B cell (primary cell): ENCODE data around the gene UBL3. TPM values are rescaled to one million over a fixed set of nuclear protein-coding genes. Genes with fewer than 3 reads are reported as not detected.

ENCODE experiments used
- ATAC-seq: fragments of 200-7000 bp; cut with Tn5 transposase; one replicate; pipeline ENCODE4 v1.10.0; 2021; ENCODE audit warnings: low read depth, mild to moderate bottlenecking, moderate number of reproducible peaks, moderate library complexity
- CTCF ChIA-PET: fragments of 350-600 bp; sonication (Branson Sonifier 250); formaldehyde crosslinking; loops from one replicate; lab custom pipeline; 2021; ENCODE audit warnings: antibody characterized with exemption, inconsistent platforms; lab: Charles Lee
- POLR2A ChIA-PET: fragments of 350-600 bp; sonication (Branson Sonifier 250); formaldehyde crosslinking; loops from one replicate; lab custom pipeline; 2021; ENCODE audit warnings: antibody characterized with exemption; lab: Charles Lee
- DNase-seq: peaks from one replicate; pipeline ENCODE4 v3.0.0; 2013
- H2AFZ ChIP-seq: 2 replicates; pipeline ENCODE4 v1.6.1; 2012; ENCODE audit warnings: mild to moderate bottlenecking, low read depth, low read length; ENCODE audit not compliant: insufficient read depth, poor library complexity, severe bottlenecking
- H3K27ac ChIP-seq, 2 donors: 1 replicate in 1 of 2; 2 replicates in 1 of 2; pipeline ENCODE4 v1.5.1; 2012 to 2013; ENCODE audit warnings: low read length in 2 of 2, mild to moderate bottlenecking in 2 of 2, moderate library complexity in 1 of 2
- H3K27me3 ChIP-seq, 4 experiments: fragments of 200-600 bp in 1 of 4; sonication (generic) in 1 of 4; replicated peaks in 1 of 4; 1 replicate in 2 of 4; 2 replicates in 2 of 4; pipeline versions ENCODE4 v1.6.1 to v1.7.0; 2013 to 2016; ENCODE audit warnings: low read length in 3 of 4, mild to moderate bottlenecking in 2 of 4, mixed read lengths in 1 of 4, moderate library complexity in 1 of 4; ENCODE audit not compliant: insufficient read depth in 4 of 4, control insufficient read depth in 3 of 4; ENCODE audit errors: control extremely low read depth in 1 of 4
- H3K36me3 ChIP-seq, 2 experiments: replicated peaks in 1 of 2; 1 replicate in 1 of 2; 2 replicates in 1 of 2; pipeline versions ENCODE4 v1.6.1 to v1.7.1; 2013; ENCODE audit warnings: low read length in 1 of 2; ENCODE audit not compliant: insufficient read depth in 2 of 2, control insufficient read depth in 1 of 2; ENCODE audit errors: control extremely low read depth in 1 of 2, extremely low read depth in 1 of 2
- H3K4me1 ChIP-seq, 2 donors: fragments of 200-600 bp in 1 of 2; sonication (generic) in 1 of 2; 1 replicate in 1 of 2; 2 replicates in 1 of 2; pipeline versions ENCODE4 v1.5.1 to v1.6.1; 2013 to 2017; ENCODE audit warnings: low read length in 2 of 2; ENCODE audit not compliant: control insufficient read depth in 2 of 2, insufficient read depth in 2 of 2
- H3K4me2 ChIP-seq: replicated peaks from 2 replicates; pipeline ENCODE3; 2012; ENCODE audit warnings: mild to moderate bottlenecking, low read depth, low read length; ENCODE audit not compliant: poor library complexity, severe bottlenecking
- H3K4me3 ChIP-seq, 5 experiments: fragments of 200-600 bp in 1 of 5; sonication (generic) in 1 of 5; 1 replicate in 3 of 5; 2 replicates in 2 of 5; pipeline versions ENCODE4 v1.5.1 to v1.7.0; 2011 to 2016; ENCODE audit warnings: low read length in 4 of 5, mild to moderate bottlenecking in 4 of 5, low read depth in 2 of 5, control low read depth in 1 of 5, moderate library complexity in 1 of 5; ENCODE audit not compliant: insufficient read depth in 1 of 5; ENCODE audit errors: control extremely low read depth in 1 of 5, extremely low read depth in 1 of 5
- H3K79me2 ChIP-seq: fragments of 200-600 bp; sonication (generic); one replicate; pipeline ENCODE4 v1.6.0; 2016; ENCODE audit warnings: low read length; ENCODE audit not compliant: control insufficient read depth, insufficient read depth
- H3K9ac ChIP-seq: fragments of 200-600 bp; sonication (generic); 2 replicates; pipeline ENCODE4 v1.6.1; 2017; ENCODE audit warnings: mild to moderate bottlenecking, low read length, moderate library complexity
- H3K9me3 ChIP-seq, 3 donors: one replicate each; pipeline versions ENCODE4 v1.6.1 to v1.7.1; 2013; ENCODE audit warnings: low read length in 2 of 3; ENCODE audit not compliant: control insufficient read depth in 2 of 3, insufficient read depth in 1 of 3; ENCODE audit errors: control extremely low read depth in 1 of 3
- H4K20me1 ChIP-seq: 2 replicates; pipeline ENCODE4 v1.6.0; 2012; ENCODE audit warnings: mild to moderate bottlenecking, low read length; ENCODE audit not compliant: insufficient read depth, control insufficient read depth, poor library complexity, severe bottlenecking
- H3K27ac Mint-ChIP-seq: one replicate; pipeline ENCODE4 v1.8.0; 2021; ENCODE audit warnings: mixed read lengths
- H3K27me3 Mint-ChIP-seq: one replicate; pipeline ENCODE4 v1.8.0; 2021; ENCODE audit warnings: mixed read lengths
- H3K4me1 Mint-ChIP-seq: one replicate; pipeline ENCODE4 v1.8.0; 2021; ENCODE audit warnings: mixed read lengths
- H3K4me3 Mint-ChIP-seq: one replicate; pipeline ENCODE4 v1.8.0; 2021; ENCODE audit warnings: mixed read lengths
- H3K9me3 Mint-ChIP-seq: one replicate; pipeline ENCODE4 v1.8.0; 2022; ENCODE audit warnings: mixed read lengths; ENCODE audit not compliant: insufficient read depth
- EZH2 ChIP-seq: IDR thresholded peaks from 2 replicates; pipeline ENCODE4 v1.6.1; 2012; ENCODE audit warnings: borderline replicate concordance, low read depth, mild to moderate bottlenecking, moderate library complexity, low read length; ENCODE audit not compliant: insufficient read depth, poor library complexity, severe bottlenecking
- WGBS: methylation state at CpG from one replicate; pipeline ENCODE4 v1.1.5; 2013; ENCODE audit warnings: missing lambda C conversion rate; ENCODE audit not compliant: insufficient coverage; 5-methylcytosine and 5-hydroxymethylcytosine counted together
- intact Hi-C: fragments of 100-400 bp; cut with micrococcal nuclease; formaldehyde crosslinking; loops from one replicate; pipeline ENCODE4 v1.10.0; 2022
- polyA plus RNA-seq: library from polyadenylated mRNA; depleted of rRNA; stranded (reverse); fragments of >200 nt; gene quantifications from 2 replicates; pipeline ENCODE4 v1.2.3, GENCODE V29; 2012
- total RNA-seq, 2 donors: library from RNA; stranded (reverse); fragments of 120-200 nt in 1 of 2; gene quantifications; 1 replicate in 1 of 2; 2 replicates in 1 of 2; pipeline versions ENCODE4 v1.2.3 to v1.2.4, GENCODE V29; 2013 to 2022
- TF ChIP-seq, protein P1 (sequence below): fragments of 200-600 bp; IDR thresholded peaks from one replicate; pipeline ENCODE4 v1.8.0; 2022; ENCODE audit warnings: antibody characterized with exemption, mild to moderate bottlenecking

UBL3 gene
- total and polyA plus RNA-seq, 2 donors (not counting 1 experiment from before 2014, with no cell fraction given) = 7.3 to 27.9 TPM

DNA sequence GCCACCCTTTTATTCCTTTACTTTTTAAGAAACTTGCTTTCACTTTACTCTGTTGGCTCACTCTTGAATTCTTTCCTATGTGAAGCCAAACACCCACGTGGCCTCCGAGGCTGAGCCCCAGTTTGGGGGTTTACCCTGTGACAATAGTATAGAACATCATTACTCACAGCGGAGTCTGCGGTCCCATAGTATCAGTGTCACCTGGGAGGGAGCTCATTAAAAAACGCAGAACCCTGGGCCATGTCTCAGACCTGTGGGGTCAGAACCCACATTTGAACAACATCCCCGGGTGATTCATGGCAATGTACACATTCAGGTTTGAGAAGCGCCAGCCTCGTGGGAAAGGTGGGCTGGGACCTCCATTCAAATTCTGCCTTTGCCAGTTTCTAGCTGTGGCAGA, 36.0 kb upstream of the UBL3 start:
- peaks cover 4% of the 10 kb centered on the region for H3K27me3 Mint-ChIP-seq
- no peaks in the 10 kb centered on the region for H3K27me3 ChIP-seq
- H3K4me1 ChIP-seq = no peaks in the 10 kb centered on the region
- TF ChIP-seq, protein P1, sequence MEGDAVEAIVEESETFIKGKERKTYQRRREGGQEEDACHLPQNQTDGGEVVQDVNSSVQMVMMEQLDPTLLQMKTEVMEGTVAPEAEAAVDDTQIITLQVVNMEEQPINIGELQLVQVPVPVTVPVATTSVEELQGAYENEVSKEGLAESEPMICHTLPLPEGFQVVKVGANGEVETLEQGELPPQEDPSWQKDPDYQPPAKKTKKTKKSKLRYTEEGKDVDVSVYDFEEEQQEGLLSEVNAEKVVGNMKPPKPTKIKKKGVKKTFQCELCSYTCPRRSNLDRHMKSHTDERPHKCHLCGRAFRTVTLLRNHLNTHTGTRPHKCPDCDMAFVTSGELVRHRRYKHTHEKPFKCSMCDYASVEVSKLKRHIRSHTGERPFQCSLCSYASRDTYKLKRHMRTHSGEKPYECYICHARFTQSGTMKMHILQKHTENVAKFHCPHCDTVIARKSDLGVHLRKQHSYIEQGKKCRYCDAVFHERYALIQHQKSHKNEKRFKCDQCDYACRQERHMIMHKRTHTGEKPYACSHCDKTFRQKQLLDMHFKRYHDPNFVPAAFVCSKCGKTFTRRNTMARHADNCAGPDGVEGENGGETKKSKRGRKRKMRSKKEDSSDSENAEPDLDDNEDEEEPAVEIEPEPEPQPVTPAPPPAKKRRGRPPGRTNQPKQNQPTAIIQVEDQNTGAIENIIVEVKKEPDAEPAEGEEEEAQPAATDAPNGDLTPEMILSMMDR = no peak
- TF ChIP-seq EZH2 = no peak
- H3K9me3 Mint-ChIP-seq = no peaks in the 10 kb centered on the region
- H4K20me1 ChIP-seq = no peaks in the 10 kb centered on the region
- DNase-seq (no peak), ATAC-seq (no peak)
- H3K4me2 ChIP-seq = no peak overlapping the region
- no peaks in the 10 kb centered on the region for H3K79me2 ChIP-seq
- no peak overlapping the region for H3K27ac ChIP-seq
- intact Hi-C loops = no loop called here
- CTCF ChIA-PET = no interaction called here
- H3K36me3 ChIP-seq = no peaks in the 10 kb centered on the region
- no peak overlapping the region for H2AFZ ChIP-seq
- H3K27ac Mint-ChIP-seq = no peak overlapping the region
- H3K4me3 Mint-ChIP-seq = no peak overlapping the region
- no peak overlapping the region for H3K9ac ChIP-seq
- H3K9me3 ChIP-seq = no peaks in the 10 kb centered on the region
- no peaks in the 10 kb centered on the region for H3K4me1 Mint-ChIP-seq
- POLR2A ChIA-PET = no interaction called here
- H3K4me3 ChIP-seq = no peak overlapping the region
- 93% methylated on average over 6 of the region's 8 CpGs for WGBS

DNA sequence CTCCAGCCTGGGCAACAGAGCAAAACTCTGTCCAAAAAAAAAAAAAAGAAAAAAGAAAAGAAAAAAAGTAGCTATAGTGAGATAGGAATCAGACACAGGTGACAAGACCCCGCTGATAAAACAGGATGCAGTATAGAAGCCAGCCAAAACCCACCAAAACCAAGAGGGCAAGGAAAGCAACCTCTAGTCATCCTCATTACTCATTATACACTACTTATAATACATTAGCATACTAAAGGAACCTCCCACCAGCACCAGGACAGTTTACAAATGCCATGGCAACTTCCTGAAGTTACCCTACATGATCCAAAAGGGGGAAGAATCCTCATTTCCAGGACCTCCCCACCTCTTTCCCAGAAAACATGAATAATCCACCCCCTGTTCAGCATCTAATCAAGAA, 35.6 kb upstream of the UBL3 start:
- no peak for ATAC-seq
- H3K36me3 ChIP-seq = no peaks in the 10 kb centered on the region
- no peak overlapping the region for H3K4me3 ChIP-seq
- DNase-seq = no peak
- no peak overlapping the region for H3K4me2 ChIP-seq
- H3K4me1 Mint-ChIP-seq = no peaks in the 10 kb centered on the region
- no peaks in the 10 kb centered on the region for H3K27me3 ChIP-seq
- intact Hi-C loops = no loop called here
- no peaks in the 10 kb centered on the region for H3K9me3 Mint-ChIP-seq
- TF ChIP-seq, protein P1 = no peak
- TF ChIP-seq EZH2 = no peak
- H3K4me1 ChIP-seq = no peaks in the 10 kb centered on the region
- no peak overlapping the region for H3K27ac ChIP-seq
- no peak overlapping the region for H3K27ac Mint-ChIP-seq
- H3K4me3 Mint-ChIP-seq = no peak overlapping the region
- no peaks in the 10 kb centered on the region for H3K79me2 ChIP-seq
- no peak overlapping the region for H2AFZ ChIP-seq
- ChIA-PET POLR2A (no interaction called here), CTCF (no interaction called here)
- H4K20me1 ChIP-seq = no peaks in the 10 kb centered on the region
- H3K9ac ChIP-seq = no peak overlapping the region
- WGBS = 100% methylated on average over 1 of the region's 1 CpG
- no peaks in the 10 kb centered on the region for H3K9me3 ChIP-seq
- peaks cover 4% of the 10 kb centered on the region for H3K27me3 Mint-ChIP-seq
